OCI-LY7 (cell line): ENCODE results near the gene DRC7. TPM values are rescaled to one million over a fixed set of nuclear protein-coding genes. Genes with fewer than 3 reads are reported as not detected.

Source experiments
- BruUV-seq: library from RNA; stranded (reverse); fragments of 400-500 nt; replicated peaks from 2 replicates; lab custom pipeline; 2021; lab: Mats Ljungman, UMichigan
- CTCF ChIA-PET: fragments of 300-600 bp; sonication (Branson Sonifier 250); formaldehyde crosslinking; loops from one replicate; lab custom pipeline; 2022; ENCODE audit warnings: antibody characterized with exemption; ENCODE audit not compliant: unreplicated experiment; lab: Charles Lee
- POLR2A ChIA-PET: fragments of 300-600 bp; sonication (Branson Sonifier 250); formaldehyde crosslinking; loops from one replicate; lab custom pipeline; 2022; ENCODE audit warnings: antibody characterized with exemption; lab: Charles Lee
- DNase-seq: peaks from one replicate; pipeline ENCODE4 v3.0.0-alpha.2; 2015; ENCODE audit warnings: low spot score
- H2AFZ ChIP-seq: fragments of 200-600 bp; sonication (generic), shearing (Covaris generic); 2 replicates; pipeline ENCODE4 v1.6.1; 2014; ENCODE audit warnings: mild to moderate bottlenecking, antibody characterized with exemption, low read length, moderate library complexity
- H3K27ac ChIP-seq: fragments of 200-600 bp; sonication (generic); 2 replicates; pipeline ENCODE4 v1.5.1; 2014; ENCODE audit warnings: mixed run types, low read depth, mild to moderate bottlenecking, moderate library complexity, low read length, inconsistent platforms; ENCODE audit not compliant: poor library complexity, severe bottlenecking
- H3K36me3 ChIP-seq: fragments of 200-600 bp; sonication (generic); 2 replicates; pipeline ENCODE4 v1.6.1; 2014; ENCODE audit warnings: mild to moderate bottlenecking, antibody characterized with exemption, low read length, moderate library complexity, mixed read lengths; ENCODE audit not compliant: insufficient read depth
- H3K4me1 ChIP-seq: fragments of 200-600 bp; sonication (generic); 2 replicates; pipeline ENCODE4 v1.5.1; 2014; ENCODE audit warnings: mild to moderate bottlenecking, low read length; ENCODE audit not compliant: insufficient read depth, poor library complexity, severe bottlenecking
- H3K4me2 ChIP-seq: fragments of 200-600 bp; sonication (generic); 2 replicates; pipeline ENCODE4 v1.6.1; 2014; ENCODE audit warnings: mild to moderate bottlenecking, low read length
- H3K4me3 ChIP-seq: fragments of 200-600 bp; sonication (generic); 2 replicates; pipeline ENCODE4 v1.5.1; 2014; ENCODE audit warnings: mild to moderate bottlenecking, low read depth, low read length; ENCODE audit not compliant: poor library complexity, severe bottlenecking
- H3K79me2 ChIP-seq: fragments of 200-600 bp; sonication (generic); 2 replicates; pipeline ENCODE4 v1.6.1; 2016; ENCODE audit warnings: low read depth, mild to moderate bottlenecking, low read length, moderate library complexity, mixed read lengths; ENCODE audit not compliant: insufficient read depth
- H3K9me2 ChIP-seq: fragments of 200-600 bp; sonication (generic); 2 replicates; pipeline ENCODE4 v1.6.1; 2016; ENCODE audit warnings: mild to moderate bottlenecking, low read length, mixed read lengths; ENCODE audit not compliant: insufficient read depth
- H3K9me3 ChIP-seq: fragments of 200-600 bp; sonication (generic); 2 replicates; pipeline ENCODE4 v1.6.1; 2014; ENCODE audit warnings: mild to moderate bottlenecking, mixed run types, low read length, mixed read lengths
- H4K20me1 ChIP-seq: fragments of 200-600 bp; sonication (generic); 2 replicates; pipeline ENCODE4 v1.6.1; 2014; ENCODE audit warnings: mild to moderate bottlenecking, antibody characterized with exemption, low read length, moderate library complexity, mixed read lengths; ENCODE audit not compliant: insufficient read depth
- CTCF ChIP-seq: fragments of 200-600 bp; sonication (generic); conservative IDR thresholded peaks from 2 replicates; pipeline ENCODE4 v1.5.1; 2014; ENCODE audit warnings: mild to moderate bottlenecking, antibody characterized with exemption, low read length, moderate library complexity, mixed read lengths
- EZH2phosphoT487 ChIP-seq: fragments of 200-600 bp; sonication (generic); IDR thresholded peaks from 2 replicates; pipeline ENCODE4 v1.6.1; 2018; ENCODE audit warnings: low read depth, borderline replicate concordance, mild to moderate bottlenecking, mixed run types, antibody characterized with exemption, low read length, moderate library complexity, mixed read lengths
- intact Hi-C: fragments of 100-400 bp; cut with micrococcal nuclease; formaldehyde crosslinking; loops from one replicate; pipeline ENCODE4 v1.10.0; 2022; ENCODE audit not compliant: unreplicated experiment
- total RNA-seq, 2 experiments: library from RNA; depleted of rRNA in 1 of 2; stranded (reverse); fragments of >200 nt in 1 of 2; shearing (Covaris generic) in 1 of 2; gene quantifications; 2 replicates each; pipeline ENCODE4 v1.2.3, GENCODE V29; 2014 to 2022

Gene DRC7
- total RNA-seq, 2 experiments from 2014 or later = 0.44 to 0.46 TPM

- ChIA-PET POLR2A (no interaction called here), CTCF (interaction anchor here (1.0 to 1.9 kb wide), 2 partner anchors 39 to 86 kb away, joined by 4 read pairs; no protein-coding TSS in a partner anchor)
- Histone ChIP-seq H2AFZ (no peak overlapping the region), H3K79me2 (no peaks in the 10 kb centered on the region), H3K27ac (no peak overlapping the region), H3K4me1 (no peaks in the 10 kb centered on the region), H3K4me2 (no peak overlapping the region), H4K20me1 (peaks cover 4% of the 10 kb centered on the region; the same call in 1 of the 2 replicates), H3K4me3 (no peak overlapping the region), H3K9me2 (no peaks in the 10 kb centered on the region), H3K9me3 (no peaks in the 10 kb centered on the region), H3K36me3 (no peaks in the 10 kb centered on the region)
- no peak for TF ChIP-seq EZH2phosphoT487
- peak; percentile 100 for TF ChIP-seq CTCF
- intact Hi-C loops = loop anchor here (1.0 to 10.0 kb wide), 4 partner anchors 48 to 234 kb away; no protein-coding TSS in a partner anchor
- peak; percentile 76 for DNase-seq
- no TSS peak for BruUV-seq
Measured at GRCh38 chr16:57648581-57649442, 45.8 kb upstream of the DRC7 start.

GRCh38 chr16:57649443-57649751 lies 45.2 kb upstream of the DRC7 start:
- Histone ChIP-seq H4K20me1 (peaks cover 4% of the 10 kb centered on the region; the same call in 1 of the 2 replicates), H3K4me3 (no peak overlapping the region), H3K4me1 (no peaks in the 10 kb centered on the region), H3K27ac (no peak overlapping the region), H3K9me2 (no peaks in the 10 kb centered on the region), H2AFZ (no peak overlapping the region), H3K4me2 (no peak overlapping the region), H3K79me2 (no peaks in the 10 kb centered on the region), H3K36me3 (no peaks in the 10 kb centered on the region), H3K9me3 (no peaks in the 10 kb centered on the region)
- intact Hi-C loops = loop anchor here (1.0 to 10.0 kb wide), 4 partner anchors 49 to 235 kb away; no protein-coding TSS in a partner anchor
- ChIA-PET CTCF (interaction anchor here (0.8 to 1.0 kb wide), 2 partner anchors 11 to 86 kb away, joined by 3 to 4 read pairs; no protein-coding TSS in a partner anchor), POLR2A (no interaction called here)
- TF ChIP-seq CTCF (no peak), EZH2phosphoT487 (no peak)
- DNase-seq = no peak
- BruUV-seq = no TSS peak

GRCh38 chr16:57649846-57650245 lies 44.8 kb upstream of the DRC7 start:
- no TSS peak for BruUV-seq
- Histone ChIP-seq H3K36me3 (no peaks in the 10 kb centered on the region), H3K9me3 (no peaks in the 10 kb centered on the region), H3K27ac (no peak overlapping the region), H3K4me1 (no peaks in the 10 kb centered on the region), H3K79me2 (no peaks in the 10 kb centered on the region), H2AFZ (no peak overlapping the region), H4K20me1 (peaks cover 4% of the 10 kb centered on the region; the same call in 1 of the 2 replicates), H3K9me2 (no peaks in the 10 kb centered on the region), H3K4me3 (no peak overlapping the region), H3K4me2 (no peak overlapping the region)
- DNase-seq = no peak
- ChIA-PET POLR2A (no interaction called here), CTCF (interaction anchor here (0.8 to 1.0 kb wide), 2 partner anchors 11 to 85 kb away, joined by 3 to 4 read pairs; no protein-coding TSS in a partner anchor)
- TF ChIP-seq CTCF (no peak), EZH2phosphoT487 (no peak)
- intact Hi-C loops = loop anchor here (1.0 to 10.0 kb wide), 4 partner anchors 49 to 235 kb away; no protein-coding TSS in a partner anchor
